Karpas-422 (cell line): Measurements from ENCODE around the gene TMEM63A. TPM values are rescaled to one million over a fixed set of nuclear protein-coding genes. Genes with fewer than 3 reads are reported as not detected.

Source experiments
- DNase-seq: peaks from one replicate; pipeline ENCODE4 v3.0.0-alpha.2; 2015
- H2AFZ ChIP-seq: fragments of 200-600 bp; sonication (generic); 2 replicates; pipeline ENCODE4 v1.6.1; 2014; ENCODE audit warnings: antibody characterized with exemption, low read length, mixed read lengths
- H3K27ac ChIP-seq: fragments of 200-600 bp; sonication (generic); 2 replicates; pipeline ENCODE4 v1.5.1; 2014; ENCODE audit warnings: mild to moderate bottlenecking, low read length, moderate library complexity
- H3K27me3 ChIP-seq: fragments of 200-600 bp; sonication (generic); 2 replicates; pipeline ENCODE4 v1.6.1; 2014; ENCODE audit warnings: low read length, mixed read lengths
- H3K36me3 ChIP-seq: fragments of 200-600 bp; sonication (generic); 2 replicates; pipeline ENCODE4 v1.6.1; 2014; ENCODE audit warnings: low read length, mixed read lengths; ENCODE audit not compliant: insufficient read depth
- H3K4me1 ChIP-seq: fragments of 200-600 bp; sonication (generic); 2 replicates; pipeline ENCODE4 v1.6.1; 2014; ENCODE audit warnings: mild to moderate bottlenecking, low read length, mixed read lengths
- H3K4me2 ChIP-seq: fragments of 200-600 bp; sonication (generic); 2 replicates; pipeline ENCODE4 v1.6.1; 2014; ENCODE audit warnings: low read length, low read depth, mild to moderate bottlenecking; ENCODE audit not compliant: poor library complexity, severe bottlenecking
- H3K4me3 ChIP-seq: fragments of 200-600 bp; sonication (generic); 2 replicates; pipeline ENCODE4 v1.5.1; 2014; ENCODE audit warnings: mild to moderate bottlenecking, antibody characterized with exemption, low read length, mixed read lengths
- H3K79me2 ChIP-seq: fragments of 200-600 bp; sonication (generic); 2 replicates; pipeline ENCODE4 v1.6.1; 2014; ENCODE audit warnings: mild to moderate bottlenecking, low read length, mixed read lengths
- H3K9ac ChIP-seq: fragments of 200-600 bp; sonication (generic); 2 replicates; pipeline ENCODE4 v1.6.0; 2014; ENCODE audit warnings: low read length
- H3K9me2 ChIP-seq: fragments of 200-600 bp; sonication (generic), shearing (Covaris generic); replicated peaks from 2 replicates; pipeline ENCODE4 v1.6.0; 2014; ENCODE audit warnings: mild to moderate bottlenecking, low read length, moderate library complexity; ENCODE audit not compliant: insufficient read depth
- H3K9me3 ChIP-seq: fragments of 300-700, 200-600 bp; sonication (generic); 2 replicates; pipeline ENCODE4 v1.6.1; 2014; ENCODE audit warnings: low read length, mixed read lengths
- H4K20me1 ChIP-seq: fragments of 200-600 bp; sonication (generic); 2 replicates; pipeline ENCODE4 v1.6.1; 2014; ENCODE audit warnings: mild to moderate bottlenecking, antibody characterized with exemption, low read length, low read depth; ENCODE audit not compliant: insufficient read depth
- total RNA-seq: library from RNA; depleted of rRNA; stranded (reverse); fragments of >200 nt; shearing (Covaris generic); gene quantifications from 2 replicates; pipeline ENCODE4 v1.2.3, GENCODE V29; 2014; ENCODE audit warnings: low replicate concordance

TMEM63A gene
- total RNA-seq, 1 experiment from 2014 or later = 4.8 TPM

DNA sequence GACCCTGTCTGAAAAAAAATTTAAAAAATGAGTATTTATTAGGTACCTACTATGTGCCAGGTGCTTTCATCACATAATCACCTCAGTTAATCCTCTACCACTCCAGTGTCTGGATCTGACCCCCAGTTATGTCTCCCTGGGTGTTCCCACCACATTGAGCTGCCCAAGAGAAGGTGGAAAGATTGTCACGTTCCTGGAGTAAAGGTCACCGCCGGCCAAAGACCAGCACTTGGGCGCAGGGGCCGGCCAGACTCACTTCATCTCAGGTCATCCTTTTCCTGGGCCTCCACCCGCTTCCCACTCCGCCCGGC is 41.2 kb upstream of the TMEM63A start:
- peak overlapping the region; percentile 84; the same call in 1 of the 2 replicates for H3K27ac ChIP-seq
- H3K27me3 ChIP-seq = no peaks in the 10 kb centered on the region
- H3K4me1 ChIP-seq = peaks cover 21% of the 10 kb centered on the region
- no peaks in the 10 kb centered on the region for H4K20me1 ChIP-seq
- 0 out of 2 replicates have a peak, but pooled peaks cover 12% of the 10 kb centered on the region for H3K36me3 ChIP-seq
- DNase-seq = no peak
- H3K79me2 ChIP-seq = peaks cover 21% of the 10 kb centered on the region
- H3K9me2 ChIP-seq = no peaks in the 10 kb centered on the region
- H3K9ac ChIP-seq = peak overlapping the region; percentile 96
- H3K9me3 ChIP-seq = no peaks in the 10 kb centered on the region
- no peak overlapping the region; the same call in 1 of the 2 replicates for H2AFZ ChIP-seq
- H3K4me3 ChIP-seq = peak overlapping the region; percentile 94
- H3K4me2 ChIP-seq = peak overlapping the region; percentile 91

GRCh38 chr1:225921734-225922709 is 39.8 kb upstream of the TMEM63A start:
- Histone ChIP-seq H3K4me3 (peak overlapping the region; percentile 94; the same call in 1 of the 2 replicates), H3K27ac (no peak overlapping the region), H3K9ac (peak overlapping the region; percentile 96; the same call in 1 of the 2 replicates), H3K4me2 (peak overlapping the region; percentile 91), H3K36me3 (0 out of 2 replicates have a peak, but pooled peaks cover 12% of the 10 kb centered on the region), H4K20me1 (no peaks in the 10 kb centered on the region), H3K9me3 (no peaks in the 10 kb centered on the region), H2AFZ (no peak overlapping the region), H3K27me3 (no peaks in the 10 kb centered on the region), H3K79me2 (peaks cover 21% of the 10 kb centered on the region), H3K4me1 (peaks cover 21% of the 10 kb centered on the region), H3K9me2 (no peaks in the 10 kb centered on the region)
- no peak for DNase-seq

GRCh38 chr1:225919906-225920305 is 37.7 kb upstream of the TMEM63A start:
- H3K36me3 ChIP-seq = 0 out of 2 replicates have a peak, but pooled peaks cover 12% of the 10 kb centered on the region
- H3K9me2 ChIP-seq = no peaks in the 10 kb centered on the region
- H3K9me3 ChIP-seq = no peaks in the 10 kb centered on the region
- no peak overlapping the region for H2AFZ ChIP-seq
- peaks cover 19% of the 10 kb centered on the region for H3K4me1 ChIP-seq
- no peak overlapping the region for H3K4me2 ChIP-seq
- H3K27ac ChIP-seq = no peak overlapping the region
- DNase-seq = no peak
- H3K27me3 ChIP-seq = no peaks in the 10 kb centered on the region
- H3K4me3 ChIP-seq = no peak overlapping the region
- peaks cover 21% of the 10 kb centered on the region for H3K79me2 ChIP-seq
- H4K20me1 ChIP-seq = no peaks in the 10 kb centered on the region
- no peak overlapping the region for H3K9ac ChIP-seq

- H3K9ac ChIP-seq = no peak overlapping the region
- peaks cover 13% of the 10 kb centered on the region for H3K4me1 ChIP-seq
- peaks cover 13% of the 10 kb centered on the region for H3K79me2 ChIP-seq
- H3K27ac ChIP-seq = no peak overlapping the region
- H2AFZ ChIP-seq = no peak overlapping the region
- no peaks in the 10 kb centered on the region for H3K9me3 ChIP-seq
- no peaks in the 10 kb centered on the region for H3K9me2 ChIP-seq
- H3K4me2 ChIP-seq = no peak overlapping the region
- no peak overlapping the region for H3K4me3 ChIP-seq
- DNase-seq = no peak
- no peaks in the 10 kb centered on the region for H4K20me1 ChIP-seq
- H3K36me3 ChIP-seq = 0 out of 2 replicates have a peak, but pooled peaks cover 12% of the 10 kb centered on the region
- no peaks in the 10 kb centered on the region for H3K27me3 ChIP-seq
These were observed 36.1 kb upstream of the TMEM63A start for GRCh38 chr1:225918280-225918679.

DNA sequence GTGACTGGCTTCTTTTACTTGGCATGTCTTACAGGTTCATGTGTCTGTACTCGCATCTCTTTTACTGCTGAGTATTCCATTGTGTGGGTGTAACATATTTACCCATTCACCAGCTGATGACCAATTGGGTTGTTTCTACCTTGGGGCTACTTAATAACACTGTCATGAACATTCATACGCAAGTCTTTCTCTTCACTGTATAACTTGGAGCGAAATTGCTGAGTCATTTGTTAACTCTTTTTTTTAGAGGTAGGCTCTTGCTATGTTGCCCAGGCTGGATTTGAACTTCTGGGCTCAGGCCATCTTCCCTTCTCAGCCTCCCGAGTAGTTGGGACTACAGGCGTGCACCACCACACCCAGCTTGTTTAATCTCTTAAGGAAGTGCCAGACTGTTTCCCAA is 35.4 kb upstream of the TMEM63A start:
- H3K27me3 ChIP-seq = no peaks in the 10 kb centered on the region
- no peak overlapping the region for H3K9ac ChIP-seq
- DNase-seq = no peak
- no peak overlapping the region for H2AFZ ChIP-seq
- H3K4me1 ChIP-seq = peaks cover 6% of the 10 kb centered on the region
- peaks cover 6% of the 10 kb centered on the region for H3K79me2 ChIP-seq
- H3K9me2 ChIP-seq = no peaks in the 10 kb centered on the region
- H4K20me1 ChIP-seq = no peaks in the 10 kb centered on the region
- no peaks in the 10 kb centered on the region for H3K9me3 ChIP-seq
- H3K4me3 ChIP-seq = no peak overlapping the region
- 0 out of 2 replicates have a peak, but pooled peaks cover 10% of the 10 kb centered on the region for H3K36me3 ChIP-seq
- no peak overlapping the region for H3K4me2 ChIP-seq
- no peak overlapping the region for H3K27ac ChIP-seq

DNA sequence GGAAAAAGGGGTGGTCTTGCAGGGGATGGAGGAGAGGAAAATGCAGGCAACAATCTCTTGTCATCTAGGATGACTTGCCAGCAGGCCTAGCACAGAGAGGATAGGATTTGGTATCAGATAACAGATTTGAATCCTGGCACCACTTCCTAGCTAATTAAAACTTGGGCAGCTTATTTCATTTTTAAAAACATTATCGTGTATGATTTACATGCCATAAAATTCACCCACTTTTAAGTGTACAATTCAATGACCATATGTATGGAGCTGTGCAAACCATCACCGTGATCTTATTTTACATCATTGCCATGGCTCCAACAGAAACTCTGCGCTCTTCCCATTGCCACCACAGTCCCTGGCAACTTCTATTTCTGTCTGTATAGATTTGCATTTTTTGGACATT is 34.9 kb upstream of the TMEM63A start:
- Histone ChIP-seq H3K9ac (no peak overlapping the region), H3K9me3 (no peaks in the 10 kb centered on the region), H4K20me1 (no peaks in the 10 kb centered on the region), H3K4me2 (no peak overlapping the region), H3K27me3 (no peaks in the 10 kb centered on the region), H3K4me3 (no peak overlapping the region), H2AFZ (no peak overlapping the region), H3K27ac (no peak overlapping the region), H3K9me2 (no peaks in the 10 kb centered on the region), H3K4me1 (peaks cover 3% of the 10 kb centered on the region), H3K79me2 (peaks cover 2% of the 10 kb centered on the region), H3K36me3 (0 out of 2 replicates have a peak, but pooled peaks cover 6% of the 10 kb centered on the region)
- DNase-seq = no peak

- Histone ChIP-seq H4K20me1 (no peaks in the 10 kb centered on the region), H3K4me1 (peaks cover 3% of the 10 kb centered on the region), H3K79me2 (no peaks in the 10 kb centered on the region), H2AFZ (no peak overlapping the region), H3K36me3 (0 out of 2 replicates have a peak, but pooled peaks cover 3% of the 10 kb centered on the region), H3K9ac (no peak overlapping the region), H3K4me2 (no peak overlapping the region), H3K27ac (no peak overlapping the region), H3K9me2 (no peaks in the 10 kb centered on the region), H3K27me3 (no peaks in the 10 kb centered on the region), H3K9me3 (no peaks in the 10 kb centered on the region), H3K4me3 (no peak overlapping the region)
- no peak for DNase-seq
These were observed 33.4 kb upstream of the TMEM63A start for GRCh38 chr1:225915538-225915991.

DNA sequence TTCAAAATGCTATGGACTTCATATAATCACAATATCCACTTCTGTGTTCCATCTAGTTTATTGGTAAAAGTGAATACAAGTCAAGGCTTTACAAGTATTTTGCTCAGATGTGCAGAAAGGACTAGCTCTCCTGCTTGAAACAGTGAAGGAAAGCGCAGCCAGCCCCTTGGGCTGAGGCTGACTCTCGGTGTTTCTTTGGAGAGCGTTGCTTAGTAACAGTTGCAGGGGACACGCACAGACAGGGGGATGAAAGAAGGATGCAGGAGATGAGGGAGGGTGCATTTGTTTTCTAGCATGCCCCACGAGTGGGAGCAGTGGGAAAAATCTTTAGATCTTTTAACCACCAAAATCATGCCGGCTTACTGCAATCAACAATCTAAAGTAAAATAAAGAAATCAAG is 32.8 kb upstream of the TMEM63A start:
- no peak overlapping the region for H3K9ac ChIP-seq
- H4K20me1 ChIP-seq = no peaks in the 10 kb centered on the region
- H3K36me3 ChIP-seq = no peaks in the 10 kb centered on the region
- H3K9me2 ChIP-seq = no peaks in the 10 kb centered on the region
- H2AFZ ChIP-seq = no peak overlapping the region
- DNase-seq = no peak
- H3K4me3 ChIP-seq = no peak overlapping the region
- no peak overlapping the region for H3K4me2 ChIP-seq
- H3K27ac ChIP-seq = no peak overlapping the region
- H3K4me1 ChIP-seq = peaks cover under 1% of the 10 kb centered on the region
- H3K9me3 ChIP-seq = no peaks in the 10 kb centered on the region
- no peaks in the 10 kb centered on the region for H3K27me3 ChIP-seq
- H3K79me2 ChIP-seq = no peaks in the 10 kb centered on the region
